Nephron progenitor cell (in vitro differentiated cells): ENCODE data around the gene IBTK.
"Not testable (repeated sequence)": the region's sequence is repeated elsewhere in the genome, so short reads cannot be mapped to it uniquely, and the experiment has no call there.

Experiments
- DNase-seq: peaks from one replicate; pipeline ENCODE4 v3.0.0; 2021
- H3K27ac Mint-ChIP-seq: 2 replicates; pipeline ENCODE4 v1.8.0; 2021; ENCODE audit warnings: mild to moderate bottlenecking, moderate library complexity, mixed read lengths
- H3K27me3 Mint-ChIP-seq: 2 replicates; pipeline ENCODE4 v1.8.0; 2021; ENCODE audit warnings: mild to moderate bottlenecking, low read depth, mixed read lengths; ENCODE audit not compliant: poor library complexity
- H3K36me3 Mint-ChIP-seq: 2 replicates; pipeline ENCODE4 v1.8.0; 2021; ENCODE audit warnings: low read depth, mixed read lengths
- H3K4me1 Mint-ChIP-seq: 2 replicates; pipeline ENCODE4 v1.8.0; 2021; ENCODE audit warnings: mixed read lengths
- H3K4me3 Mint-ChIP-seq: 2 replicates; pipeline ENCODE4 v1.8.0; 2021; ENCODE audit warnings: mild to moderate bottlenecking, moderate library complexity, mixed read lengths
- H3K9me3 Mint-ChIP-seq: 2 replicates; pipeline ENCODE4 v1.8.0; 2021; ENCODE audit warnings: mild to moderate bottlenecking, moderate library complexity, mixed read lengths
- CTCF ChIP-seq: fragments of 200-600 bp; sonication (generic); IDR thresholded peaks from 2 replicates; pipeline ENCODE4 v1.5.0; 2021; ENCODE audit warnings: antibody characterized with exemption

Gene IBTK

GRCh38 chr6:82260997-82261732, 13.6 kb upstream of the IBTK start:
- H3K9me3 Mint-ChIP-seq: no peaks in the 10 kb centered on the region

GRCh38 chr6:82259389-82259788, 11.8 kb upstream of the IBTK start:
- DNase-seq: no peak
- no peaks in the 10 kb centered on the region for H3K9me3 Mint-ChIP-seq
- no peaks in the 10 kb centered on the region for H3K4me1 Mint-ChIP-seq
- peaks cover 1% of the 10 kb centered on the region for H3K27me3 Mint-ChIP-seq
- H3K27ac Mint-ChIP-seq: no peak overlapping the region
- no peak overlapping the region for H3K4me3 Mint-ChIP-seq
- no peak for TF ChIP-seq CTCF
- no peaks in the 10 kb centered on the region for H3K36me3 Mint-ChIP-seq

More at GRCh38 chr6:82260997-82261732, 13.6 kb upstream of the IBTK start:
- no peak overlapping the region for H3K4me3 Mint-ChIP-seq
- TF ChIP-seq CTCF: no peak
- no peaks in the 10 kb centered on the region for H3K4me1 Mint-ChIP-seq
- DNase-seq: no peak
- H3K36me3 Mint-ChIP-seq: no peaks in the 10 kb centered on the region
- no peaks in the 10 kb centered on the region for H3K27me3 Mint-ChIP-seq
- no peak overlapping the region for H3K27ac Mint-ChIP-seq

- no peak overlapping the region for H3K4me3 Mint-ChIP-seq
- no peaks in the 10 kb centered on the region for H3K4me1 Mint-ChIP-seq
- no peaks in the 10 kb centered on the region for H3K9me3 Mint-ChIP-seq
- no peak overlapping the region for H3K27ac Mint-ChIP-seq
- DNase-seq: no peak
- H3K36me3 Mint-ChIP-seq: no peaks in the 10 kb centered on the region
- no peak for TF ChIP-seq CTCF
- peaks cover 3% of the 10 kb centered on the region for H3K27me3 Mint-ChIP-seq
Observed at GRCh38 chr6:82257088-82257774, 9.7 kb upstream of the IBTK start.

- H3K27ac Mint-ChIP-seq, H3K4me3 Mint-ChIP-seq, H3K27me3 Mint-ChIP-seq, H3K4me1 Mint-ChIP-seq, H3K9me3 Mint-ChIP-seq, H3K36me3 Mint-ChIP-seq, DNase-seq: not testable (repeated sequence)
Observed at GRCh38 chr6:82254722-82255121, 7.2 kb upstream of the IBTK start.

- Mint-ChIP-seq H3K9me3 (no peaks in the 10 kb centered on the region), H3K4me1 (peaks cover 14% of the 10 kb centered on the region), H3K4me3 (no peak overlapping the region), H3K27ac (no peak overlapping the region), H3K27me3 (peaks cover 3% of the 10 kb centered on the region), H3K36me3 (peaks cover 1% of the 10 kb centered on the region)
- TF ChIP-seq CTCF: peak; percentile 51
- DNase-seq: no peak
Observed at GRCh38 chr6:82251942-82252341, 4.4 kb upstream of the IBTK start.

GRCh38 chr6:82249381-82250253, 2.1 kb upstream of the IBTK start:
- H3K36me3 Mint-ChIP-seq: peaks cover 17% of the 10 kb centered on the region
- H3K27ac Mint-ChIP-seq: no peak overlapping the region
- no peak overlapping the region for H3K4me3 Mint-ChIP-seq
- peaks cover 3% of the 10 kb centered on the region for H3K27me3 Mint-ChIP-seq
- peaks cover 35% of the 10 kb centered on the region for H3K4me1 Mint-ChIP-seq
- H3K9me3 Mint-ChIP-seq: no peaks in the 10 kb centered on the region
- no peak for TF ChIP-seq CTCF
- no peak for DNase-seq
